Loucy (cell line): ENCODE data around the gene TMTC4.

Experiments
- H2AFZ ChIP-seq: fragments of 200-600 bp; sonication (generic); 2 replicates; pipeline ENCODE4 v1.6.0; 2016; ENCODE audit warnings: antibody characterized with exemption, mild to moderate bottlenecking, low read length, moderate library complexity
- H3F3A ChIP-seq: fragments of 200-600 bp; 2 replicates; pipeline ENCODE4 v1.6.0; 2016; ENCODE audit warnings: antibody characterized with exemption, low read depth, mild to moderate bottlenecking
- H3K27me3 ChIP-seq: fragments of 200-600 bp; sonication (generic); 2 replicates; pipeline ENCODE4 v1.6.1; 2014; ENCODE audit warnings: low read length, mild to moderate bottlenecking; ENCODE audit not compliant: insufficient read depth, poor library complexity, severe bottlenecking
- H3K36me3 ChIP-seq: fragments of 200-600 bp; sonication (generic); 2 replicates; pipeline ENCODE4 v1.6.1; 2016; ENCODE audit warnings: low read length; ENCODE audit not compliant: insufficient read depth
- H3K4me1 ChIP-seq: fragments of 200-600 bp; sonication (generic); 2 replicates; pipeline ENCODE4 v1.5.1; 2014; ENCODE audit warnings: low read length, mild to moderate bottlenecking; ENCODE audit not compliant: insufficient read depth, poor library complexity, severe bottlenecking
- H3K4me2 ChIP-seq: fragments of 200-600 bp; sonication (generic); 2 replicates; pipeline ENCODE4 v1.6.0; 2014; ENCODE audit warnings: antibody characterized with exemption, low read length, low read depth, mild to moderate bottlenecking; ENCODE audit not compliant: poor library complexity, severe bottlenecking
- H3K4me3 ChIP-seq: fragments of 200-600 bp; sonication (generic); 2 replicates; pipeline ENCODE4 v1.5.1; 2014; ENCODE audit warnings: low read length, mild to moderate bottlenecking, mixed read lengths; ENCODE audit not compliant: poor library complexity, severe bottlenecking
- H3K79me2 ChIP-seq: fragments of 200-600 bp; sonication (generic); 2 replicates; pipeline ENCODE4 v1.6.1; 2014; ENCODE audit warnings: low read length; ENCODE audit not compliant: insufficient read depth
- H3K9ac ChIP-seq: fragments of 200-600 bp; sonication (generic); 2 replicates; pipeline ENCODE4 v1.6.0; 2014; ENCODE audit warnings: mild to moderate bottlenecking, low read depth, low read length, moderate library complexity; ENCODE audit not compliant: poor library complexity, severe bottlenecking
- H3K9me2 ChIP-seq: fragments of 200-600 bp; sonication (generic); replicated peaks from 2 replicates; pipeline ENCODE4 v1.6.1; 2016; ENCODE audit warnings: low read depth, low read length, mixed read lengths
- H3K9me3 ChIP-seq: fragments of 200-600 bp; sonication (generic); 2 replicates; pipeline ENCODE4 v1.6.1; 2014; ENCODE audit warnings: mild to moderate bottlenecking, antibody characterized with exemption, low read length, low read depth; ENCODE audit not compliant: insufficient read depth
- H4K20me1 ChIP-seq: fragments of 200-600 bp; sonication (generic); 2 replicates; pipeline ENCODE4 v1.6.0; 2014; ENCODE audit warnings: antibody characterized with exemption, low read length, mild to moderate bottlenecking; ENCODE audit not compliant: insufficient read depth, poor library complexity, severe bottlenecking
- CTCF ChIP-seq: fragments of 200-600 bp; sonication (generic); conservative IDR thresholded peaks from 2 replicates; pipeline ENCODE4 v1.5.1; 2014; ENCODE audit warnings: mild to moderate bottlenecking, antibody characterized with exemption, low read length
- EZH2phosphoT487 ChIP-seq: fragments of 200-600 bp; IDR thresholded peaks from 2 replicates; pipeline ENCODE4 v1.6.1; 2018; ENCODE audit warnings: antibody characterized with exemption, mild to moderate bottlenecking, moderate library complexity, borderline replicate concordance

TMTC4 gene

GRCh38 chr13:100650326-100650725 lies 24.3 kb downstream of the TMTC4 start:
- H3K9ac ChIP-seq: no peak overlapping the region
- TF ChIP-seq CTCF (no peak), EZH2phosphoT487 (no peak)
- no peak overlapping the region for H3K4me2 ChIP-seq
- H3K36me3 ChIP-seq: peaks cover 22% of the 10 kb centered on the region; the same call in 1 of the 2 replicates
- H3K4me1 ChIP-seq: no peaks in the 10 kb centered on the region
- H3K9me3 ChIP-seq: no peaks in the 10 kb centered on the region
- no peaks in the 10 kb centered on the region for H3F3A ChIP-seq
- no peaks in the 10 kb centered on the region for H4K20me1 ChIP-seq
- no peaks in the 10 kb centered on the region for H3K27me3 ChIP-seq
- H3K9me2 ChIP-seq: no peaks in the 10 kb centered on the region
- no peak overlapping the region for H2AFZ ChIP-seq
- no peaks in the 10 kb centered on the region for H3K79me2 ChIP-seq
- H3K4me3 ChIP-seq: no peak overlapping the region

GRCh38 chr13:100648354-100648753 lies 26.2 kb downstream of the TMTC4 start:
- Histone ChIP-seq H3K9me3 (no peaks in the 10 kb centered on the region), H3K36me3 (peaks cover 18% of the 10 kb centered on the region; the same call in 1 of the 2 replicates), H4K20me1 (no peaks in the 10 kb centered on the region), H3K27me3 (no peaks in the 10 kb centered on the region), H3K4me1 (no peaks in the 10 kb centered on the region), H3K9me2 (no peaks in the 10 kb centered on the region), H3K9ac (no peak overlapping the region), H3K79me2 (no peaks in the 10 kb centered on the region), H3K4me2 (no peak overlapping the region), H3F3A (no peaks in the 10 kb centered on the region), H3K4me3 (no peak overlapping the region), H2AFZ (no peak overlapping the region)
- TF ChIP-seq EZH2phosphoT487: no peak

- no peak overlapping the region for H3K4me2 ChIP-seq
- no peaks in the 10 kb centered on the region for H3K4me1 ChIP-seq
- H3F3A ChIP-seq: no peaks in the 10 kb centered on the region
- no peaks in the 10 kb centered on the region for H4K20me1 ChIP-seq
- no peak overlapping the region for H2AFZ ChIP-seq
- TF ChIP-seq EZH2phosphoT487 (no peak), CTCF (no peak)
- no peak overlapping the region for H3K4me3 ChIP-seq
- H3K79me2 ChIP-seq: no peaks in the 10 kb centered on the region
- H3K36me3 ChIP-seq: peaks cover 18% of the 10 kb centered on the region; the same call in 1 of the 2 replicates
- H3K9me2 ChIP-seq: no peaks in the 10 kb centered on the region
- H3K9ac ChIP-seq: no peak overlapping the region
- H3K27me3 ChIP-seq: no peaks in the 10 kb centered on the region
- no peaks in the 10 kb centered on the region for H3K9me3 ChIP-seq
Observed at GRCh38 chr13:100646871-100647270, 27.7 kb downstream of the TMTC4 start.

- Histone ChIP-seq H2AFZ (no peak overlapping the region), H3K27me3 (no peaks in the 10 kb centered on the region), H3K4me1 (no peaks in the 10 kb centered on the region), H4K20me1 (no peaks in the 10 kb centered on the region), H3K4me2 (no peak overlapping the region), H3K36me3 (peaks cover 18% of the 10 kb centered on the region; the same call in 1 of the 2 replicates), H3F3A (no peaks in the 10 kb centered on the region), H3K79me2 (no peaks in the 10 kb centered on the region), H3K9ac (no peak overlapping the region), H3K4me3 (no peak overlapping the region), H3K9me2 (no peaks in the 10 kb centered on the region), H3K9me3 (no peaks in the 10 kb centered on the region)
- TF ChIP-seq CTCF: peak; percentile 62
- TF ChIP-seq EZH2phosphoT487: no peak
Observed at GRCh38 chr13:100646030-100646673, 28.4 kb downstream of the TMTC4 start.
